Astrocyte (in vitro differentiated cells and primary cell): ENCODE results near the gene TUT1. TPM values are rescaled to one million over a fixed set of nuclear protein-coding genes. Genes with fewer than 3 reads are reported as not detected.

Experiments
- DNase-seq: peaks from one replicate; pipeline ENCODE4 v3.0.0-alpha.2; 2010; ENCODE audit warnings: low read depth
- FAIRE-seq: peaks from 2 replicates; lab custom pipeline; 2011; peaks lifted over from hg19 to GRCh38; lab: Jason Lieb, UNC
- H2AFZ ChIP-seq: 2 replicates; pipeline ENCODE4 v1.6.0; 2012; ENCODE audit warnings: low read depth, low read length, inconsistent platforms
- H3K27ac ChIP-seq: 2 replicates; pipeline ENCODE4 v1.5.1; 2011; ENCODE audit warnings: low read depth, low read length, inconsistent platforms
- H3K27me3 ChIP-seq: 2 replicates; pipeline ENCODE4 v1.6.0; 2011; ENCODE audit warnings: low read length, inconsistent platforms; ENCODE audit not compliant: insufficient read depth
- H3K36me3 ChIP-seq: 2 replicates; pipeline ENCODE4 v1.5.1; 2011; ENCODE audit warnings: low read length, inconsistent platforms; ENCODE audit not compliant: insufficient read depth
- H3K4me1 ChIP-seq: 2 replicates; pipeline ENCODE4 v1.5.1; 2011; ENCODE audit warnings: low read length, inconsistent platforms; ENCODE audit not compliant: insufficient read depth
- H3K4me2 ChIP-seq: 2 replicates; pipeline ENCODE4 v1.6.0; 2012; ENCODE audit warnings: low read length, inconsistent platforms
- H3K4me3 ChIP-seq: 2 replicates; pipeline ENCODE4 v1.5.1; 2011; ENCODE audit warnings: low read depth, mild to moderate bottlenecking, low read length, inconsistent platforms; ENCODE audit not compliant: insufficient read depth
- H3K79me2 ChIP-seq: 2 replicates; pipeline ENCODE4 v1.6.0; 2012; ENCODE audit warnings: mild to moderate bottlenecking, low read length, inconsistent platforms; ENCODE audit not compliant: insufficient read depth
- H3K9ac ChIP-seq: 2 replicates; pipeline ENCODE4 v1.6.0; 2012; ENCODE audit warnings: mild to moderate bottlenecking, low read length, inconsistent platforms
- H3K9me3 ChIP-seq: 2 replicates; pipeline ENCODE4 v1.5.1; 2012; ENCODE audit warnings: low read depth, mild to moderate bottlenecking, low read length, inconsistent platforms; ENCODE audit not compliant: insufficient read depth
- H4K20me1 ChIP-seq: 2 replicates; pipeline ENCODE4 v1.6.0; 2012; ENCODE audit warnings: low read length, inconsistent platforms; ENCODE audit not compliant: insufficient read depth
- H3K27ac Mint-ChIP-seq: one replicate; pipeline ENCODE4 v1.8.0; 2021; ENCODE audit warnings: mild to moderate bottlenecking, mixed read lengths; ENCODE audit not compliant: unreplicated experiment
- H3K27me3 Mint-ChIP-seq: one replicate; pipeline ENCODE4 v1.8.0; 2021; ENCODE audit warnings: low read depth, mixed read lengths; ENCODE audit not compliant: unreplicated experiment
- H3K36me3 Mint-ChIP-seq: one replicate; pipeline ENCODE4 v1.8.0; 2021; ENCODE audit warnings: low read depth, mixed read lengths; ENCODE audit not compliant: unreplicated experiment
- H3K4me1 Mint-ChIP-seq: one replicate; pipeline ENCODE4 v1.8.0; 2021; ENCODE audit warnings: low read depth, mixed read lengths; ENCODE audit not compliant: unreplicated experiment
- H3K4me3 Mint-ChIP-seq: one replicate; pipeline ENCODE4 v1.8.0; 2021; ENCODE audit warnings: mild to moderate bottlenecking, moderate library complexity, mixed read lengths; ENCODE audit not compliant: unreplicated experiment
- H3K9me3 Mint-ChIP-seq: one replicate; pipeline ENCODE4 v1.8.0; 2021; ENCODE audit warnings: mild to moderate bottlenecking, mixed read lengths; ENCODE audit not compliant: unreplicated experiment
- CTCF ChIP-seq: IDR thresholded peaks from 2 replicates; pipeline ENCODE4 v1.5.1; 2011; ENCODE audit warnings: low read depth, mild to moderate bottlenecking, inconsistent platforms, low read length, moderate library complexity; ENCODE audit not compliant: insufficient read depth
- EZH2 ChIP-seq: IDR thresholded peaks from 2 replicates; pipeline ENCODE4 v1.6.1; 2012; ENCODE audit warnings: mild to moderate bottlenecking, low read length, inconsistent platforms; ENCODE audit not compliant: insufficient read depth
- total RNA-seq: library from RNA; stranded (reverse); gene quantifications from 2 replicates; pipeline ENCODE4 v1.2.1, GENCODE V29; 2021

Gene TUT1
- total RNA-seq, 1 donor from 2014 or later: 18.3 TPM

GRCh38 chr11:62600367-62601121 lies 9.2 kb upstream of the TUT1 start:
- Mint-ChIP-seq H3K27me3 (peaks cover 6% of the 10 kb centered on the region), H3K4me1 (peaks cover 20% of the 10 kb centered on the region), H3K4me3 (peak overlapping the region; percentile 99), H3K36me3 (peaks cover 49% of the 10 kb centered on the region), H3K27ac (peak overlapping the region; percentile 96), H3K9me3 (no peaks in the 10 kb centered on the region)
- Histone ChIP-seq H3K27ac (peak overlapping the region; percentile 87), H3K9me3 (no peaks in the 10 kb centered on the region), H3K9ac (peak overlapping the region; percentile 98), H3K27me3 (no peaks in the 10 kb centered on the region), H3K4me1 (peaks cover 26% of the 10 kb centered on the region), H2AFZ (peak overlapping the region; percentile 53), H3K4me2 (peak overlapping the region; percentile 89), H4K20me1 (peaks cover 52% of the 10 kb centered on the region), H3K4me3 (peak overlapping the region; percentile 94), H3K79me2 (peaks cover 57% of the 10 kb centered on the region), H3K36me3 (peaks cover 26% of the 10 kb centered on the region)
- no peak for DNase-seq
- no peak for TF ChIP-seq CTCF
- no peak for TF ChIP-seq EZH2
- FAIRE-seq: no peak

GRCh38 chr11:62599901-62600300 lies 8.6 kb upstream of the TUT1 start:
- Histone ChIP-seq H3K4me2 (peak overlapping the region; percentile 89), H3K36me3 (peaks cover 29% of the 10 kb centered on the region), H2AFZ (no peak overlapping the region), H3K9ac (peak overlapping the region; percentile 98), H3K4me3 (peak overlapping the region; percentile 94), H3K79me2 (peaks cover 63% of the 10 kb centered on the region), H3K27ac (no peak overlapping the region), H3K9me3 (no peaks in the 10 kb centered on the region), H4K20me1 (peaks cover 59% of the 10 kb centered on the region), H3K27me3 (no peaks in the 10 kb centered on the region), H3K4me1 (peaks cover 26% of the 10 kb centered on the region)
- TF ChIP-seq EZH2 (no peak), CTCF (no peak)
- Mint-ChIP-seq H3K4me1 (peaks cover 20% of the 10 kb centered on the region), H3K27ac (peak overlapping the region; percentile 96), H3K36me3 (peaks cover 52% of the 10 kb centered on the region), H3K27me3 (peaks cover 6% of the 10 kb centered on the region), H3K9me3 (no peaks in the 10 kb centered on the region), H3K4me3 (peak overlapping the region; percentile 99)
- DNase-seq: no peak
- no peak for FAIRE-seq
